Tibial nerve (tissue), 4 donors: ENCODE measurements around the gene IL1R2. TPM values are rescaled to one million over a fixed set of nuclear protein-coding genes. Genes with fewer than 3 reads are reported as not detected.
A peak's percentile ranks its signal among the peaks of the same experiment; 100 is the strongest.

ENCODE experiments used
- DNase-seq, 2 donors: peaks; one replicate each; pipeline ENCODE4 v3.0.0-alpha.2; 2019; ENCODE audit warnings: low spot score in 2 of 2
- H3K27ac ChIP-seq, 4 donors: fragments of 200-600 bp; sonication (generic) in 3 of 4; one replicate each; pipeline ENCODE4 v1.5.1; 2017 to 2019; ENCODE audit warnings: mild to moderate bottlenecking in 1 of 4
- H3K27me3 ChIP-seq, 2 donors: fragments of 200-600 bp; sonication (generic) in 1 of 2; one replicate each; pipeline versions ENCODE4 v1.5.1 to v1.6.0; 2017 to 2019
- H3K36me3 ChIP-seq, 3 donors: fragments of 200-600 bp; sonication (generic); one replicate each; pipeline ENCODE4 v1.5.1; 2018 to 2019
- H3K4me1 ChIP-seq, 4 donors: fragments of 200-600 bp; sonication (generic) in 3 of 4; one replicate each; pipeline ENCODE4 v1.5.1; 2017 to 2019
- H3K4me3 ChIP-seq, 4 donors: fragments of 200-600 bp; sonication (generic) in 3 of 4; one replicate each; pipeline ENCODE4 v1.5.1; 2017 to 2019; ENCODE audit warnings: mild to moderate bottlenecking in 1 of 4, moderate library complexity in 1 of 4
- H3K9me3 ChIP-seq, 4 donors: fragments of 200-600 bp; sonication (generic) in 3 of 4; one replicate each; pipeline ENCODE4 v1.5.1; 2017 to 2019
- EP300 ChIP-seq, 2 donors: sonication (generic); formaldehyde crosslinking; IDR thresholded peaks; one replicate each; pipeline ENCODE4 v1.6.1; 2017; ENCODE audit warnings: antibody characterized with exemption in 2 of 2, mild to moderate bottlenecking in 1 of 2
- POLR2A ChIP-seq, 2 donors: fragments of 450-650 bp; IDR thresholded peaks; one replicate each; pipeline ENCODE4 v1.6.1; 2017; ENCODE audit warnings: antibody characterized with exemption in 2 of 2, mild to moderate bottlenecking in 2 of 2, moderate library complexity in 2 of 2
- WGBS, 2 donors: methylation state at CpG; one replicate each; pipeline ENCODE4 v1.1.5; 2018; 5-methylcytosine and 5-hydroxymethylcytosine counted together
- total RNA-seq, 4 donors: library from RNA; depleted of rRNA; stranded (reverse); fragments of >200 nt; gene quantifications; one replicate each; pipeline ENCODE4 v1.1.0, GENCODE V29; 2016
- TF ChIP-seq, protein P1 (sequence below), 5 experiments: fragments of 200-600 bp in 3 of 5; fragments of 450-650 bp in 2 of 5; sonication (generic) in 3 of 5; IDR thresholded peaks; one replicate each; pipeline ENCODE4 v1.5.1; 2016 to 2019; ENCODE audit warnings: antibody characterized with exemption in 5 of 5, mild to moderate bottlenecking in 3 of 5, moderate library complexity in 2 of 5

Gene IL1R2
- total RNA-seq, 4 donors from 2014 or later = 3.6 to 17.7 (median 7.5) TPM

DNA sequence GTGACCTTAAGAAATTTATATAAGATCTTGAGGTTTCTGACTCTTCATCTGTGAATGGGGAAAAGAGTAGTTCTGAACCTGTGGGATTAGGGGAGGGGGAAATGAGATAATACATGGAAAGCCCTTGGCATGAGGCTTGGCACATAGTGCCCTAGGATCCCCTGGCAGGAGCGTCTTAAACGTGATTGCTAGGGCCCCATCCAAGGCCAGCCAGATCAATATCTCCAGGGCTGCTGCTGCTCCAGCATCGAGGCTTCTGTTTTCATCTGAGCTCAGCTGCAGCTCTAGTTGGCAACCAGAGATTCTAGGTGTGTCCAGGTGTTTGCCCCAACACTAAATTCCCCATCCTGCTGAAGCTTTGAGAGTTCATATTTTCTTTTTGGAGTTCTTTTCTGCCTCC, 71.0 kb downstream of the IL1R2 start:
- H3K27me3 ChIP-seq = no peaks in the 10 kb centered on the region
- 67 to 72% methylated on average over 3 of the region's 3 CpGs for WGBS, 2 donors
- DNase-seq = no peak
- H3K9me3 ChIP-seq = no peaks in the 10 kb centered on the region
- no peak overlapping the region for H3K4me3 ChIP-seq
- H3K27ac ChIP-seq = peak overlapping the region in 2 of 4 donors; percentile 54 to 90
- peaks cover 0 to 54% (median 19%) of the 10 kb centered on the region in 4 donors for H3K4me1 ChIP-seq
- H3K36me3 ChIP-seq = no peaks in the 10 kb centered on the region
- TF ChIP-seq, protein P1, sequence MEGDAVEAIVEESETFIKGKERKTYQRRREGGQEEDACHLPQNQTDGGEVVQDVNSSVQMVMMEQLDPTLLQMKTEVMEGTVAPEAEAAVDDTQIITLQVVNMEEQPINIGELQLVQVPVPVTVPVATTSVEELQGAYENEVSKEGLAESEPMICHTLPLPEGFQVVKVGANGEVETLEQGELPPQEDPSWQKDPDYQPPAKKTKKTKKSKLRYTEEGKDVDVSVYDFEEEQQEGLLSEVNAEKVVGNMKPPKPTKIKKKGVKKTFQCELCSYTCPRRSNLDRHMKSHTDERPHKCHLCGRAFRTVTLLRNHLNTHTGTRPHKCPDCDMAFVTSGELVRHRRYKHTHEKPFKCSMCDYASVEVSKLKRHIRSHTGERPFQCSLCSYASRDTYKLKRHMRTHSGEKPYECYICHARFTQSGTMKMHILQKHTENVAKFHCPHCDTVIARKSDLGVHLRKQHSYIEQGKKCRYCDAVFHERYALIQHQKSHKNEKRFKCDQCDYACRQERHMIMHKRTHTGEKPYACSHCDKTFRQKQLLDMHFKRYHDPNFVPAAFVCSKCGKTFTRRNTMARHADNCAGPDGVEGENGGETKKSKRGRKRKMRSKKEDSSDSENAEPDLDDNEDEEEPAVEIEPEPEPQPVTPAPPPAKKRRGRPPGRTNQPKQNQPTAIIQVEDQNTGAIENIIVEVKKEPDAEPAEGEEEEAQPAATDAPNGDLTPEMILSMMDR (IDR thresholded peaks at IDR 0.05) = no peak
- TF ChIP-seq EP300 (IDR thresholded peaks at IDR 0.05) (no peak), POLR2A (IDR thresholded peaks at IDR 0.05) (no peak)

DNA sequence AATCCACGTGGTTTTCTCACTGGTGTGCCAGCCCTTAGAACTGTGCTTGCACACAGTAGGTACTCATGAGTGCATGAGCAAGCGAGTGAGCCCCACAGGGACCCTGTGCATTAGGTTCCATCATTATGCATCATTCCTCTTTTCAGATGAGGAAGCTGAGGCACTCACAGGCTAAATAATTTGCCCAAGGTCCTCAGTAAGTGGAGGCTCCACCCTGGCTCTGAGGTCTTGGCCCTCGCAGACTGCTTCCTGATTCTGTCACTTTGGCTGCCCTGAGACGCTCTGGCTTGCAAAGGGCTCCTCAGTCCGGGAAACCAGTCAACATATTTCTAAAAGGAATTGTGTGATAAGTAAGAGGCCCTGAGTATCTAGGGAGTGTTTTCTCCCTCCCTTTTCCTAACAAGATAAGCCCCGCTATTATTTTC, 71.7 kb downstream of the IL1R2 start:
- Histone ChIP-seq H3K27ac (peak overlapping the region; percentile 61 to 92 (median 88)), H3K9me3 (no peaks in the 10 kb centered on the region), H3K27me3 (no peaks in the 10 kb centered on the region), H3K4me3 (no peak overlapping the region), H3K4me1 (peaks cover 0 to 47% (median 16%) of the 10 kb centered on the region in 4 donors), H3K36me3 (no peaks in the 10 kb centered on the region)
- peak in 1 of 2 donors; percentile 66 for DNase-seq
- TF ChIP-seq, protein P1 (IDR thresholded peaks at IDR 0.05) = no peak
- TF ChIP-seq EP300 (IDR thresholded peaks at IDR 0.05) = peak in 1 of 2 donors; percentile 59
- 43 to 61% methylated on average over 6 of the region's 6 CpGs for WGBS, 2 donors

DNA sequence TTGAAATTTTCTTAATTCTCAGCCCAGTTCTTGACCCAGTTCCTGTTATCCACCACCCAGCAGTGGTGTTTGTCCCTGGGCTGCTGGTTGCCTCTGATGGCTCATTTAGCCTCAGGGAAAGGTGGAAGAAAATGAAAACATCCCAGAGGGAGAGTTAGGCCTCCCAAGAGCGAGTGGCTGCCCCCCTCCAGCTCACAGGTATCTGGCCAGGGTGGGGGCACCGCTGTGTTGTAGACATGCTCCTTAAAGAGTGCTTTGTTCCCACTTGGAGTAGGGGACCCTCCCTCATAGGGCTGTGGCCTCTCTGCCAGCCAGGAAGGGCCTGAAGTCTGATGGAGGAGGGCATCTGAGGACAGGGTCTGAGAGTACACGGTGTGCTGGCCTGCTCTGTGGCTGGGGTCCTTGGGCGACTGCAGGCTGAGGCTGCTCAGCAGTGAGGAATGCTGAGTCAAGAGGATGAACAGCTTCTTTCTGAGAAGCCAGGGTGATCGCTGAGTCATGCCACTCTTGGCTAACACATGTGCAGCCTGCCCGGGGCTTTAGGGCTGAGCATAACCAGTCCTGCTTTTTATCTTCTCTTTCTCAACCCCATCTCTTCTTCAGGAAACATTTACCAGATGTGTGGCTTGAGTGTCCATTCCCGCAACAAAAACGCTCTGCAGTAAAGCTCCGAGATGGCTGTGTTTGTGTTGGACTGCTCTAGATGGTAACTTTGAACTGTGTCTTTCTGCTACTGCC, 72.3 kb downstream of the IL1R2 start:
- Histone ChIP-seq H3K4me1 (peaks cover 0 to 43% (median 16%) of the 10 kb centered on the region in 4 donors), H3K9me3 (no peaks in the 10 kb centered on the region), H3K36me3 (no peaks in the 10 kb centered on the region), H3K27ac (peak overlapping the region; percentile 61 to 92 (median 88)), H3K27me3 (no peaks in the 10 kb centered on the region), H3K4me3 (no peak overlapping the region)
- TF ChIP-seq POLR2A (IDR thresholded peaks at IDR 0.05) = no peak
- TF ChIP-seq, protein P1 (IDR thresholded peaks at IDR 0.05) = no peak
- peak; percentile 32 to 86 for TF ChIP-seq EP300 (IDR thresholded peaks at IDR 0.05)
- DNase-seq = peak; percentile 70 to 85
- 20 to 23% methylated on average over 9 of the region's 9 CpGs for WGBS, 2 donors

DNA sequence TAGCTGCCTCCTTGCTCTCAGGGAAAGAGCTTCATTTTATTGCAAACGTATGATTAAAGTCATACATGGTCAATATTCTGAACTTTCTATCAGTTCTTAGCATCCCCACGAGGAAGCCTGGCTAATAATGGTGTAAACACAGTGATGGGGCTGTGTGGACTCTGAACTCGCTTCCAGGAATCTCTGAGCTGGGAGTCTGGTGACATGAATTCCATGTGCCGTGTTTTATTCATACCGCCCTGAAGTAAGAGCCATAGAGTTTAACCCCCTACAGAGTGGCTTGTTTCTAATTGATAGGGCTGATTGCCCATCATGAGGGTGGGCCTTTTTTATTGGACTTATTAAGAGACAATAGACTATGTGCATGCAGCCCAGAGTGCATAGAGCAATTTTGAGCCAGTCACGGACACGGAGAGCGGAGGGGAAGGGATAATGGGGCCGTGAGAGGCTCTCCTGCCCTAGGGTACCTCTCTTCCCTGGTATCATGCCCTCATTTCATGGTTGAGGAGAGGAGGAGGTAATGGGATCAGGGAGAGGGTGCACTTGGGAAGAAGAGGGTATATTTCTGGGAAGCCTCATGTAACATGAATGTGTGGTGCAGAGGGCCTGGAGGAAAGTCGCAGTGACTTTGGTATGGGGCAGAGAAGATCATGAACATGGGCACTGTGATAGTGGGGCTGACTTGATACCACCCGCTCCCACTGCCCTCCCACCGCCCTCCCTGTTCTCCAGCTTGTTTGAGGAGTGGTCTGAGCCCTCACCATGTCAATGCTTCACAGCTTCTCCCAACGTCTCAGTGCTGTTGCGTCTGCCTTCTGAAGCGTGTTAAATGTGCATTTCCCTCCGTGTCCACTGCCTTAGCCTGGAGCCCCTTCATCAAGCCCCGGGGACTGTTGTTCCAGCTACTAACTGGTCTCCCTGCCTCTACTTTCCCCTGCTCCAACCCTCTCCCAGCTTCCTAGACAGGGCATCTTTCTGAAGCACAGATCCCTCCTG, 73.2 kb downstream of the IL1R2 start:
- H3K27me3 ChIP-seq = no peaks in the 10 kb centered on the region
- WGBS, 2 donors = 64 to 68% methylated on average over 17 of the region's 17 CpGs
- peak overlapping the region in 3 of 4 donors; percentile 26 to 90 (median 85) for H3K27ac ChIP-seq
- no peaks in the 10 kb centered on the region for H3K36me3 ChIP-seq
- peaks cover 0 to 47% (median 16%) of the 10 kb centered on the region in 4 donors for H3K4me1 ChIP-seq
- no peak overlapping the region for H3K4me3 ChIP-seq
- no peaks in the 10 kb centered on the region for H3K9me3 ChIP-seq
- TF ChIP-seq, protein P1 (IDR thresholded peaks at IDR 0.05) = no peak
- TF ChIP-seq POLR2A (IDR thresholded peaks at IDR 0.05) = no peak
- no peak for DNase-seq
